Skin epidermis (tissue), 12 donors: ENCODE data around the gene EP400.

ENCODE experiments used
- H3K27ac ChIP-seq, 21 experiments: fragments of 200-600 bp; sonication (generic) in 11 of 21; one replicate each; pipeline ENCODE4 v1.5.0; 2020; ENCODE audit warnings: mild to moderate bottlenecking in 3 of 21, inconsistent platforms in 2 of 21, moderate library complexity in 2 of 21
- H3K4me3 ChIP-seq, 7 experiments: fragments of 200-600 bp; sonication (generic) in 2 of 7; one replicate each; pipeline ENCODE4 v1.5.0; 2020; ENCODE audit warnings: inconsistent platforms in 2 of 7, mild to moderate bottlenecking in 2 of 7, moderate library complexity in 1 of 7

Gene EP400

GRCh38 chr12:132056951-132057350, 107.2 kb downstream of the EP400 start:
- H3K4me3 ChIP-seq = no peak overlapping the region
- no peak overlapping the region for H3K27ac ChIP-seq

GRCh38 chr12:132057691-132058090, 107.9 kb downstream of the EP400 start:
- H3K27ac ChIP-seq = no peak overlapping the region
- no peak overlapping the region for H3K4me3 ChIP-seq

GRCh38 chr12:132061197-132061596, 111.5 kb downstream of the EP400 start:
- Histone ChIP-seq H3K27ac (no peak overlapping the region), H3K4me3 (no peak overlapping the region)

DNA sequence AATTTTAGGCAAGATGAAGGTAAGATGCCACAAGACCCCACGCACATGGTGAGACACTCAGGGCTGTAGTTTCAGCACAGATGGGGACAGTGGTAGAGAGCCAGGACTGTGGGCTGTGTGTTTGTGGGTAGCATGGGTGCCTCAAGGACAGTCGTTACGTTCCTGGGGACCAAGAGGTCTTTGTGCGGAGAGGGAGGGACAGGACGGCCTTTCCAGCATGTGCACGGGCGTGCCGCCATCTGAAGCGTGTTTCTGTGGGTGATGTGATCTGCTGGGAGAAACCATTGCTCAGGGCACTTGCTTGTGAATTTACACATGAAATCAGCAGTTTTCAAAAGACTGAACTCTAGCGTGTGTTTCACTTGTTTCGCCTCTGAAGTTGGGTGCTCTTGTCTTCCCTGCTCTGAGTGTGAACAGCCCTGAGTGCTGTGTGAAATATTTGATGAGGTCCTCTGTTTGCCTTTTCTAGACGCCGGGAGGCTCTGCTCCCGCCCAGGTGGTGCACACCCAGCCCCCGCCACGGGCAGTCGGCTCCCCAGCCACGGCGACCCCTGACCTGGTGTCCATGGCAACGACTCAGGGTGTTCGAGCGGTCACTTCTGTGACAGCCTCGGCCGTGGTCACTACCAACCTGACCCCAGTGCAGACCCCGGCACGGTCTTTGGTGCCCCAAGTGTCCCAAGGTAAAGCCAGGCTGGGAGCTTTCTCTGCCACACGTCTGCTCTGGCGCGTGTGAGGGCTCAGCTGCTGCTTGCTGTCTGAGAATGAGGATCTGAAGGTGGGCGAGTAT, 112.1 kb downstream of the EP400 start:
- no peak overlapping the region for H3K4me3 ChIP-seq
- no peak overlapping the region for H3K27ac ChIP-seq

DNA sequence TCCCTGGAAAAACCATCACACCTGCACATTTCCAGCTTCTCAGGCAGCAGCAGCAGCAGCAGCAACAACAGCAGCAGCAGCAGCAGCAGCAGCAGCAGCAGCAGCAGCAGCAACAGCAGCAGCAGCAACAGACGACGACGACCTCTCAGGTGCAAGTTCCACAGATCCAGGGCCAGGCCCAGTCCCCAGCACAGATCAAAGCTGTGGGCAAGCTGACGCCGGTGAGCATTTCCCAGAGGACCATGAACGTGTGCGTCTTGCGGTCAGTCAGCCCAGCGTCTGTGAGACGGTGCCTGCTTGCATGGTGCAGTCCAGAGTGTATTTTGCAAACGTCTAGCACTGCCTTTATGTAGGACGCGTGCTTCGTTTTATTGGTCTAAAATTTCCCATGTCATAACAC, 112.7 kb downstream of the EP400 start:
- no peak overlapping the region for H3K27ac ChIP-seq
- no peak overlapping the region for H3K4me3 ChIP-seq

GRCh38 chr12:132063491-132063890, 113.7 kb downstream of the EP400 start:
- Histone ChIP-seq H3K27ac (no peak overlapping the region), H3K4me3 (no peak overlapping the region)

- peak overlapping the region in 1 of 21 experiments; percentile 31 for H3K27ac ChIP-seq
- H3K4me3 ChIP-seq = no peak overlapping the region
Observed at GRCh38 chr12:132064631-132065030, 114.9 kb downstream of the EP400 start.

GRCh38 chr12:132065203-132065602, 115.5 kb downstream of the EP400 start:
- peak overlapping the region in 2 of 21 experiments; percentile 31 to 39 for H3K27ac ChIP-seq
- no peak overlapping the region for H3K4me3 ChIP-seq

- Histone ChIP-seq H3K4me3 (no peak overlapping the region), H3K27ac (peak overlapping the region in 3 of 21 experiments; percentile 8 to 39 (median 31))
Observed at GRCh38 chr12:132065609-132066344, 116.0 kb downstream of the EP400 start.

- Histone ChIP-seq H3K27ac (peak overlapping the region in 2 of 21 experiments; percentile 8 to 39), H3K4me3 (no peak overlapping the region)
Observed at GRCh38 chr12:132066345-132066685, 116.6 kb downstream of the EP400 start.

- Histone ChIP-seq H3K27ac (peak overlapping the region in 2 of 21 experiments; percentile 8 to 39), H3K4me3 (no peak overlapping the region)
Observed at GRCh38 chr12:132066749-132067148, 117.0 kb downstream of the EP400 start.

DNA sequence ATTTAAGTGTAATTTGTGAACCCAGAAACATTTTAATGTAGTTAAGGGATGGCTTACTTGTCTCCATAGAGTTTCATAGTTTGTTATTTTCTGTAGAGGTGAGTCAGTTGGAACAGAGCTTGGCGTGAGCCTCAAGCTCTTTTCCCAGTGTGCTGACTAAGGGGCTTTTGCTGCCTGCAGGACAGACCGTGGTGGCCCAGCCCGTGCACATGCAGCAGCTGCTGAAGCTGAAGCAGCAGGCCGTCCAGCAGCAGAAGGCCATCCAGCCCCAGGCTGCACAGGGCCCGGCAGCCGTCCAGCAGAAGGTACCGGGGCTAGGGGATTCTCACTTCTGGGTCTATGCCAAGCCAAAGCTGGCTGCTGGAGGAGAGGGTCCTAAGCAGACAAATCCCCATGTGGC, 117.4 kb downstream of the EP400 start:
- H3K27ac ChIP-seq = no peak overlapping the region
- H3K4me3 ChIP-seq = no peak overlapping the region

- Histone ChIP-seq H3K27ac (no peak overlapping the region), H3K4me3 (no peak overlapping the region)
Observed at GRCh38 chr12:132068250-132068649, 118.5 kb downstream of the EP400 start.

- no peak overlapping the region for H3K27ac ChIP-seq
- no peak overlapping the region for H3K4me3 ChIP-seq
Observed at GRCh38 chr12:132069336-132069985, 119.7 kb downstream of the EP400 start.

DNA sequence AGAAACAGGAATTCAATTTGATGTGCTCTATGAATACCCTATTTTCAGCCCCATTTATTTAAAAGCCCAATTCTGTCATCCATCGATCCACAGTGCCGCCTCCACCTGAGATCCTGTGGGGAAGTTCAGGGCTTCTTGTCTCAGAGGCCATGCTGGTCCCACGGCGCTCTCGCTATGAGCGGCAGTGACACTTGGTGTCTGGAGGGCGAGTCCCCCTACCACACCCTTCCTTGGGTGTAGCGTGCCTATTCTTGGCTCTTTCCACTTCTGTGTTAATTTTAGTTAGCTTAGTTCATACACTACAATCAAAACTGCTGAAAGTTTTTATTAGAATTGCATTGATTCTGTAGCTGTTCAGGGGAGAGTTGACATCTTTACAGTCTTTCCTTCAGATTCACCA, 120.6 kb downstream of the EP400 start:
- no peak overlapping the region for H3K4me3 ChIP-seq
- H3K27ac ChIP-seq = peak overlapping the region in 1 of 21 experiments; percentile 2

- Histone ChIP-seq H3K4me3 (no peak overlapping the region), H3K27ac (peak overlapping the region in 2 of 21 experiments; percentile 10 to 67)
Observed at GRCh38 chr12:132071040-132071810, 121.5 kb downstream of the EP400 start.

DNA sequence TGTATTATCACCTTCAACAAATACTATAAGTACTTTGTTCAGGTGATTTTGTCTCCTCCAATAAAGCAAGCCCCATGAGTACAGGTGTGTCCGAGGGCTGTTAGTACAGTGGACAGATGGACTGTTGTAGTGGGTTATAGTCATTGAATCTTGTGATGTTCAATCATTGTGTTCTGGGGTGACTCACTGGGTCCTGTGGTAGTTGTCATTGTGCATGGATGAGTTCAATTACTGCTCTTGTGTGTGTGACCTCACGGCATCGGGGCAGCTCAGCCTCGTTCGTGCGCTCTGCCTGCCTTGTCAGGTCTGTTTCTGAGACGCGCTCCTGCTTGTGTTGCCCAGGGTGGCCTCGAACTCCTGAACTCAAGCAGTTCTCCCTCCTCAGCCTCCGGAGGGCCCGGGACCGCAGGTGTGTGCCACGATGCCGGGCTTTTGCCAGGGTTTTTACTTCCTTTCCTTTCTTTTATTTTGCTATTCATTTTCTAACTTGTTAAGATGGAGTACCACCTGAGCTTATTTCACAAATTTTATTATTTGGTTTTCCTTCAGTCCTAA, 122.2 kb downstream of the EP400 start:
- no peak overlapping the region for H3K4me3 ChIP-seq
- peak overlapping the region in 1 of 21 experiments; percentile 67 for H3K27ac ChIP-seq

GRCh38 chr12:132074216-132074615, 124.5 kb downstream of the EP400 start:
- H3K4me3 ChIP-seq = no peak overlapping the region
- H3K27ac ChIP-seq = no peak overlapping the region

GRCh38 chr12:132075026-132075713, 125.4 kb downstream of the EP400 start:
- no peak overlapping the region for H3K4me3 ChIP-seq
- H3K27ac ChIP-seq = no peak overlapping the region
